Activated T-cell treated with anti-CD3 and anti-CD28 coated beads, Interleukin-2, amount 50 U/mL, for 24 hours (primary cell): Measurements from ENCODE around the gene GABARAP.
A peak's percentile ranks its signal among the peaks of the same experiment; 100 is the strongest.
"Not testable (repeated sequence)": the region's sequence is repeated elsewhere in the genome, so short reads cannot be mapped to it uniquely, and the experiment has no call there.

Experiments
- DNase-seq: peaks from one replicate; pipeline ENCODE4 v3.0.0-alpha.2; 2020
- H3K27ac Mint-ChIP-seq: 2 replicates; pipeline ENCODE4 v1.8.0; 2020; ENCODE audit warnings: mild to moderate bottlenecking, mixed read lengths
- H3K27me3 Mint-ChIP-seq: 2 replicates; pipeline ENCODE4 v1.8.0; 2020; ENCODE audit warnings: mixed read lengths
- H3K36me3 Mint-ChIP-seq: 2 replicates; pipeline ENCODE4 v1.8.0; 2020; ENCODE audit warnings: low read depth, mixed read lengths
- H3K4me1 Mint-ChIP-seq: 2 replicates; pipeline ENCODE4 v1.8.0; 2020; ENCODE audit warnings: low read depth, mixed read lengths
- H3K4me3 Mint-ChIP-seq: 2 replicates; pipeline ENCODE4 v1.8.0; 2020; ENCODE audit warnings: mild to moderate bottlenecking, moderate library complexity, mixed read lengths
- H3K9me3 Mint-ChIP-seq: 2 replicates; pipeline ENCODE4 v1.8.0; 2020; ENCODE audit warnings: mixed read lengths

Gene GABARAP

DNA sequence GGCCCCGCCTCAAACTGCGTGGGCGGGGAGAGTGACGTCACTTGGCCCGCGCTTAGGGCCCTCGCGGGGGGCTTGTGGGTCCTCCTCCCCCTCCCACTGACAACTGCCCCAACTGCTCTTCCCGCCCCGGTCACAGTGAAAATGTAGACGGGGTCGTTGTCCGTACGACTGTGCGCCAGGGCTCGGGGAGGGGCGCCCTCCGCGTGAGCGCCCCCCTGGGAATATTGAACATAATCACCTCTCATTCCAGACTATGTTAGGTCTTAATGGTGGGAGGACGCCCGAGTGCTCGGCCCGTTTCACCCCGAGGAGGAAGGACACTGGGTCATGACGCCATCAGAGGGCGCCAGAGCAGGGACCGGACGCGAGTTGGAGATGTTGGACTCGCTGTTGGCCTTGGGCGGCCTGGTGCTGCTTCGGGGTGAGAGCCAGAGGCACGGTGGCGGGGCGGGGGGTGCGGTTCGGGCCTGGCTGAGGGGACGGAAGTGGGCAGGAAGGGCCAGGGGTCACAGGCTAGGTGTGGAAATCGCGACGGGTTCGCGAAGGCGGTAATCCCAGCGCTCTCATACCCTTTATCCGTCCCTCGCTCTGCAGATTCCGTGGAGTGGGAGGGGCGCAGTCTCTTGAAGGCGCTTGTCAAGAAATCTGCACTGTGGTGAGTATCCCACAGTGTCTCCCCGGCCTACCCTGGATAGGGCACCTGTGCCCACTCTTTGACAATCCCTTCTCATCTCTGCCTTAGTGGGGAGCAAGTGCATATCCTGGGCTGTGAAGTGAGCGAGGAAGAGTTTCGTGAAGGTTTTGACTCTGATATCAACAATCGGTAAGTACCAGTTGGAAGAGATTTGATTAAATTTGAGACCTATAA is 10.2 kb upstream of the GABARAP start, which contains the start of gene ELP5:
Gene ELP5 (plus strand): TSS at position 40 of the 868 bp plus-strand sequence. CDS start 336 bp downstream, at position 376.
- Mint-ChIP-seq H3K9me3 (no peaks in the 10 kb centered on the region), H3K4me1 (peaks cover 42% of the 10 kb centered on the region), H3K27ac (peak within 1 kb of the TSS; percentile 100), H3K27me3 (no peaks in the 10 kb centered on the region), H3K4me3 (peak within 1 kb of the TSS; percentile 89), H3K36me3 (peaks cover 79% of the 10 kb centered on the region)
- DNase-seq = no peak

DNA sequence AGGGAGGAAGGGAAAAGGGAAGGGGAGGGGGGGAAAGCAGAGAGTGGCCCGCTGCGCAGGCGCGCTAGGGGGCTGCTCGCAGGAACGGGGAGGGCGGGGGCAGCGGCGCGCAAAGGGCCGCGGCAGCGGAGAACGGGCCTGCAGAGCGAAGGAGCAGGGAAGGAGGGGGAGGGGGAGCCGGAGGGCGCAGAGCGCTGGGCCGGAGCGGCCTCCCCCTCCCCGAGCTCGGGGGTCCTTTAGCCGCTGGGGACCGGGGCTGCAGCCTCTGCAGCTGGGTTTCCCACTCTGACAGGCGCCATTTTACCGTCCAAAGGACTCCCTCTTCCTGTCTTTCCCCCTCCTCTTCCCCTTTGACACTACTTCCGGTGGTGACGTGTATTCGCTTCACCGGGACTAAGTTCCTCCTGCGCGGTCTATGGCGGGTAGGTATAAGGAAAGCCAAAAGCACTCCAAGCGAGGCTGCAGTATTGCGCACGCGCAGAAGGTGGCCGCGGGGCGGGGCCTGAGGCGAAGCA is 9.5 kb upstream of the GABARAP start, which contains the start of gene CTDNEP1:
Gene CTDNEP1 (minus strand): TSS at position 74 of the 515 bp plus-strand sequence. CDS start 438 bp downstream, outside the sequence.
- no peaks in the 10 kb centered on the region for H3K27me3 Mint-ChIP-seq
- peak; percentile 99 for DNase-seq
- H3K36me3 Mint-ChIP-seq = peaks cover 78% of the 10 kb centered on the region
- peak within 1 kb of the TSS; percentile 100 for H3K27ac Mint-ChIP-seq
- H3K4me1 Mint-ChIP-seq = peaks cover 46% of the 10 kb centered on the region
- no peaks in the 10 kb centered on the region for H3K9me3 Mint-ChIP-seq
- H3K4me3 Mint-ChIP-seq = peak within 1 kb of the TSS; percentile 89

DNA sequence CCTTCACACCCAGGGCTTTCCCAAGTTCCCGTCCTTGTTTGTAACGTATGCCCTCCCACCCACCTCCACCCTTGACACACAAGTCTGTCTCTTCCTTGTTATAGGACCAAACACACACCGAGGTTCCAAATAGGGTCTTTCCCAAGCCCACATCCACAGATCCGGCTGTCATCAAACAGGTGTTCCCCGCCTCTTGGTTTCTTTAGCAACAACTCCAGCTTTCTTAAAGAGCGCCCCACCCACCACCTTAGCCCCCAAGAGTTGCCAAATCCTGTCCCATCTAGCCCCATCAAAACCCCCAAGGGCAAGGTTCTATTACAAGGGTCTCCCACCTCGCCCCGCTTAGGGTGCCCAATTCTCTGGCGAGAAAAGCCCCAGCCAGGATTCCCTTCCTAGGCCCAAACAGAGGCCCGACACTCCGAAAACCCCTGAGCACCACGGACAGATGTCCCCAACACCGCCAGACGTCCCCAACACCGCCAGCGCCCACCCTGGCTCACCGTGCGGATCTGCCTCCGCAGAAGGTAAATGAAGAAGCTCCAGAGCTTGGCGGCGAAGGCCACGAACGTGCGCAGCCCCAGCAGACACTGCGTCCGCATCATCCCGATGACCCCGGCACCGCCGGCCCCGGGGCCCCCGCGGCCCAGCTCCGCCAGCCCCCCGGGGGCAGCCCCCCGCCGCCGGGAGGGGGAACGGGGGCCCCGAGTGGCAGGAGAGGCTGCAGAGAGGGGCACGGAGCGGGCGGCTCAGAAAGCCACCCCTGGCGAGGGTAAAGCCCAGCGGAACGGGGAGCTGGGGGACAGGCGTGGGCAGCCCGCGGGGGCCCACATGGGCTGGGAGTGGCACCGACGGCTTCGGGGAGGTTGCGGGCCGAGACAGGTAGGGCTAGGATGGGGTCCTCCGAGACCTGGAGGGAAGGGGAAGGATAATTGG is 8.7 kb upstream of the GABARAP start:
- no peaks in the 10 kb centered on the region for H3K9me3 Mint-ChIP-seq
- H3K4me3 Mint-ChIP-seq = peak overlapping the region; percentile 89
- peaks cover 78% of the 10 kb centered on the region for H3K36me3 Mint-ChIP-seq
- H3K4me1 Mint-ChIP-seq = peaks cover 51% of the 10 kb centered on the region
- no peak for DNase-seq
- H3K27ac Mint-ChIP-seq = peak overlapping the region; percentile 100
- H3K27me3 Mint-ChIP-seq = no peaks in the 10 kb centered on the region

DNA sequence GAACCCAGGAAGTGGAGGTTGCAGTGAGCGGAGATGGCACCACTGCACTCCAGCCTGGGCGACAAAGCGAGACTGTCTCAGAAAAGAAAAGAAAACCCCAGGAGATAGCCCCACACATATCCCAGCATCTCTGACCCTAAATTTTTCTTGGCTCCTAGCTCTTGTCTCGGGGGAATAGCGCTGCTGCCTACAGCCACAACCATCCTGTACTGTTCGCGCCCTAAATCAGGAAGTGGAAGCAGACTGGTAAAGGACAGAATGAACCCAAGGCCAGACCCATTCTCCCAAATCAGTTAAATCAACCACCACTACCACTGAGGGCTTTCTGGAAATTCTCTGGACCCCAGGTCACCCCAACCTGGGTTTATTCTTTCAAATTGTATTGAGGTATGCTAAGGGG is 7.6 kb upstream of the GABARAP start:
- Mint-ChIP-seq H3K9me3 (no peaks in the 10 kb centered on the region), H3K4me1 (peaks cover 50% of the 10 kb centered on the region), H3K36me3 (peaks cover 74% of the 10 kb centered on the region), H3K4me3 (peak overlapping the region; percentile 89), H3K27me3 (no peaks in the 10 kb centered on the region), H3K27ac (peak overlapping the region; percentile 95)
- DNase-seq = no peak

DNA sequence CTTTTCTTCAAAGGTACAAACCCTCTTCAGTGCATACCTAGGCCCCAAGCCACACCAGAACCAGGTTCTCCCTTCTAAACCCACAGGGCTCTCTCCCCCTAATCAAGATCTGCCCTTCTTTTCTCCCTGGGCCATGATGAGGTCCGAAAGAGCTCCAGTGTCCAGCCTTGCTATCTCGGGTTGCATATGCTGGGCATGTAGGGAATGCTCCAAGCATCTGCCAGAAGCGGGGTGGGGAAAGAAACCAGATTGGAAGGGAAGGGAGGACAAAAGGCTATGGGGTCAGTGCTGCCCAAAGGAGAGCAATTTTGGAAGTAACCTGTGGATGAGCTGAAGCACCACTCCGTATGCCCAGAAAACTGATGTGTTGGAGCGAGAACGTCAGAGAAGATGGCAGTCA is 7.0 kb upstream of the GABARAP start:
- Mint-ChIP-seq H3K4me3 (peak overlapping the region; percentile 89), H3K4me1 (peaks cover 45% of the 10 kb centered on the region), H3K27ac (peak overlapping the region; percentile 95), H3K9me3 (no peaks in the 10 kb centered on the region), H3K27me3 (no peaks in the 10 kb centered on the region), H3K36me3 (peaks cover 74% of the 10 kb centered on the region)
- DNase-seq = no peak

DNA sequence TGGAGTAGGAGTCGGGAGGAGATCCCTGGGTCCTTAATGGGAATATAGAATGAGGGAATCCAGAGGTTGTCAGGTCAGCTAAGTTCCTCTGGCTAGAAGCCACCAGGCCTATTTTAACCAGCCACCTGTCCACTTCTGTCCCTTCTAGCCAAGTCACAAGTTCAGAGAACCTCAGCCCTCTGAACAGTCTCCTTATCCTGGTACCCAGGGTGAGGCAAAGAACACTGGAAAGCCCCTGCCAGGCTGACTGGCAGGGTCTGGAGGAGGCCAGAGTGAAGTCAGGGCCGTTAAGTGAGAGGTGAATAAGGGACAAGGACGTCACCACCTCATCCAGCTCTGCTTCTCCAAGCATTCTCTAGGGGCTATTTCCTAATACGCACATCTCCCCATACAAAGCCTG is 6.5 kb upstream of the GABARAP start:
- Mint-ChIP-seq H3K36me3 (peaks cover 74% of the 10 kb centered on the region), H3K4me3 (peak overlapping the region; percentile 89), H3K27me3 (no peaks in the 10 kb centered on the region), H3K27ac (peak overlapping the region; percentile 95), H3K4me1 (peaks cover 41% of the 10 kb centered on the region), H3K9me3 (no peaks in the 10 kb centered on the region)
- no peak for DNase-seq

DNA sequence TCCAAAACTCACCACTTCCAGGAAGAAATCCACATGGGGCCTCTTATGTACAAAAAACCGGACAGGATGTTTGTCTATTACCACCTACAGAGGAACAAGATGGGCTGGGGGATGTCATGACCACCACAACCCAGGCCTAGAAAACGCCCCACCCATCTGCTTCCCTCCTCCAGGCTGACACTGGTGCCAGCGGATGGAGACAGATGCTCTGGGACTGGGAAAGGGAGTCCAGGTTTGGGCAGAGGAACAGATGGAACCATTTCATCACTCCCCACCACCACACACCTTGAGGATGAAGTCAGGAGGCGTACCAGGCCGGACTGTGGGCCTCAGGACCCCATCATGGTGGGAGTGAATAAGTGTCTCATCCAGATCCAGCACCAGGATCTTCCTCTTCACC is 4.5 kb upstream of the GABARAP start:
- no peaks in the 10 kb centered on the region for H3K27me3 Mint-ChIP-seq
- H3K36me3 Mint-ChIP-seq = peaks cover 73% of the 10 kb centered on the region
- no peak overlapping the region for H3K4me3 Mint-ChIP-seq
- H3K4me1 Mint-ChIP-seq = peaks cover 44% of the 10 kb centered on the region
- H3K9me3 Mint-ChIP-seq = no peaks in the 10 kb centered on the region
- no peak for DNase-seq
- H3K27ac Mint-ChIP-seq = peak overlapping the region; percentile 72

DNA sequence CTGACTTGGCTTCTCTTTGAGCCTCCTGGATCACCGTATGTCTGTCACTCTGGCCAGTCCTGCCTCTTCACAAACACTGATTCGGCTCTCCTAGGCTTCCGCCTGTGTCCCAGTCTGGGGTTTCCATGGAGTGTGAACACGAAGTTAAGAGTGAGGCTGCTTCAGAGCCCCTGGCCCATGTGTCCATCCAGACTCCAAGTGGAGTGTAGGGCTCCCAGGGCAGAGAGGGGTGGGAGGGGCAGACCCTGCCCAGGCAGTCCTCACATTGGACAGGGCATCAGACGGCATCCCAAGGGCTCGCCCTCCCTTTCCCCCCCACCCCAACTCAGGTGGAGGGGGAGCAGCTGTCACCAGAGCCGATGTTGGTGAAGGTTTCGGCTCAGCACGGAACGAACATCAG is 1.6 kb upstream of the GABARAP start:
- peaks cover 77% of the 10 kb centered on the region for H3K36me3 Mint-ChIP-seq
- not testable (repeated sequence) for H3K4me3 Mint-ChIP-seq, DNase-seq, H3K27me3 Mint-ChIP-seq, H3K9me3 Mint-ChIP-seq
- peak overlapping the region; percentile 67 for H3K27ac Mint-ChIP-seq
- H3K4me1 Mint-ChIP-seq = peaks cover 51% of the 10 kb centered on the region

DNA sequence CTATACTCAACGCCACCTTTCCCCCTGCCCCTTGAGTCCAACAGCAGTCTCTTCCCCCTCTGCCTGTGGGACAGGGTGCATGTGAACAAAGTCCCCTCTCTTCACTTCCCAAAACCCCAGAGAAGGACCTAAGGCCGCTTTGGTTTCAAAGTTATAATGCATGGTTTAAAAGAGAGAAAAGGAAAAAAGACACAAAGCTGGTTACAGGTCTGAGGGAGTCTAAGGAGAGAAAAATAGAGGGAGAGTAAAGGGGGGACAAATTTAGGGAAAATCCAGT is 1.1 kb upstream of the GABARAP start:
- Mint-ChIP-seq H3K27ac (peak overlapping the region; percentile 99), H3K4me3 (peak overlapping the region; percentile 98), H3K36me3 (peaks cover 76% of the 10 kb centered on the region), H3K9me3 (no peaks in the 10 kb centered on the region), H3K27me3 (no peaks in the 10 kb centered on the region), H3K4me1 (peaks cover 46% of the 10 kb centered on the region)
- DNase-seq = no peak

DNA sequence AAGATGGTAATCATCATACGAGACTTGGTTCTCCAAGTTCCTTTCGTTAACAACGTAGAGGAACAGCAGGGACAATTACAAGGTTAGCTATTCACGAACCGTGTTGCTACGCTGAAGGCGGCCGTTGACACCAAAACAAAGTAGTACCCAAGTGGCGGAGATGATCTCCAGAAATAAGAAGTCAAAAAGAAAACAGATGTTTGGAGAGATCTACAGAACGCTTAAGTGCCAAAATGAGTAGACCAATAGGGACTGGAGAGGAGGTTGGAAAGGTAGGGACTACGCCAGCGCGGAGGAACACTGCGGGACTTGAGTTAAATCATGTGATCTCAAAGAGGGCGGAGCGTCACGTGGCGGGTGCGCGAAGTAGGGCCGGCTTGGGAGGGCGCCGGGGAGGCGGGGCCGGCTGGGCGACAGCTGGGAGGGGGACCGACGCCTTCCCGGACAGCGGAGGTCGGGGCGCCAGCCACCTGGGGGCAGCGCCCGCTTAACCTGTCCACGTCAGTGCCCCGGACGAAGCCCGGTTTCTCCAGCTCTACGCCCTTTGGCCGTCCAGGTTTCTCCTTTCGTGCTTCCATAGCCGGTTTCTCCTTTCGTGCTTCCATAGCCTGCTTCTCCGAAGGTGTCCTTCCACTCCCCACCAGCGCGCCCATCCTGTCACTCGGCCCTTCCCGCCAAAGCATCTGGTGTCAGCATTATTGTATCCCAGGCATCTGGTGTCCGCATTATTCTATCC is 636 bp upstream of the GABARAP start:
- H3K36me3 Mint-ChIP-seq = peaks cover 76% of the 10 kb centered on the region
- H3K9me3 Mint-ChIP-seq = no peaks in the 10 kb centered on the region
- peak overlapping the region; percentile 99 for H3K27ac Mint-ChIP-seq
- peak; percentile 92 for DNase-seq
- H3K4me1 Mint-ChIP-seq = peaks cover 46% of the 10 kb centered on the region
- peak overlapping the region; percentile 98 for H3K4me3 Mint-ChIP-seq
- H3K27me3 Mint-ChIP-seq = no peaks in the 10 kb centered on the region

DNA sequence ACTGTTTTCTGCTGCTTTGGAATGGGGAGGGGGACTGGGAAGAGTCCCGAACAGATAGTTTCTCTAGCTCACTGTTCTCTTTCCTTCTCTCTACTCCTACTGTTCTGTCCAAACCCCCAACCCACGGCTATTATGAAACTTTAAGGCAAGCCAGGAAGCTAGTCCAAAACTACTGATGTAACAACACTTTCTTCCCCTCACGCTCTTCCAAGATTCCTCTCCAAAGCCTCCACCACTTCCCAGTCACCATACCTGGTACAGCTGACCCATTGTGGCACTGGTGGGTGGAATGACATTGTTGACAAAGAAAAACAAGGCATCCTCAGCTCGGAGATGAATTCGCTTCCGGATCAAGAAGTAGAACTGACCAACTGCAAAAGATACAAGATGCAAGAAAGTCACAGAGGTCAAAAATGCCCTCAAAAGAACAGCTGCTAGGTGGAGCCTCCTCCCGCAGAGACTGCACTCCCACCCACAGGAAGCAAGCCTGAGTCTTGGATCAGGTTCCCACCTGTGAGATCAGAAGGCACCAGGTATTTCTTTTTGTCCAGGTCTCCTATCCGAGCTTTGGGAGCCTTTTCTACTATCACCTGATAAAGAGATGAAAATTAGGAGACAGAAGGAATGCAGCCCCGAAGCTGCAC is 1.0 kb downstream of the GABARAP start:
- peak overlapping the region; percentile 98 for H3K4me3 Mint-ChIP-seq
- DNase-seq = no peak
- H3K27me3 Mint-ChIP-seq = no peaks in the 10 kb centered on the region
- peak overlapping the region; percentile 99 for H3K27ac Mint-ChIP-seq
- peaks cover 49% of the 10 kb centered on the region for H3K4me1 Mint-ChIP-seq
- peaks cover 78% of the 10 kb centered on the region for H3K36me3 Mint-ChIP-seq
- H3K9me3 Mint-ChIP-seq = no peaks in the 10 kb centered on the region

DNA sequence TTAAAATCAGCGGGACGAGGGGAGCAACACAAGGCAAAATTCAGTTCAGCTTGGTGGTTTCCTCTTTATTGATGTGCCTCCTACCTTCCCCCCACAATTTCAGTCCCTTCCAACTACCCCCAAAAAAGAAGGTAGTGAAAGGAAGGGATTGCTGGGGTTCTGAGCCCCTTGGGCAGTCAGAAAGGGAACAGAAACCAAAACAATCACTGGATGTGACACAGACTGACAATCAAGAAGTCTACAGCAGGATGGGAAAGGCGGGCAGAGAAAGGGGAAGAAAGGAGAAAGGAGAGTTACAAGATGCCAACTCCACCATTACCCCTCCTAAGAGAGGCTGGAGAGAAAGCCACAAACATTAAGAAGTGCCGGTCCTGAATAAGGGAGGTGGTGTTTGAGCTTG is 1.9 kb downstream of the GABARAP start:
- Mint-ChIP-seq H3K9me3 (no peaks in the 10 kb centered on the region), H3K4me3 (peak overlapping the region; percentile 98), H3K27me3 (no peaks in the 10 kb centered on the region), H3K36me3 (peaks cover 78% of the 10 kb centered on the region), H3K27ac (peak overlapping the region; percentile 99), H3K4me1 (peaks cover 58% of the 10 kb centered on the region)
- DNase-seq = no peak

DNA sequence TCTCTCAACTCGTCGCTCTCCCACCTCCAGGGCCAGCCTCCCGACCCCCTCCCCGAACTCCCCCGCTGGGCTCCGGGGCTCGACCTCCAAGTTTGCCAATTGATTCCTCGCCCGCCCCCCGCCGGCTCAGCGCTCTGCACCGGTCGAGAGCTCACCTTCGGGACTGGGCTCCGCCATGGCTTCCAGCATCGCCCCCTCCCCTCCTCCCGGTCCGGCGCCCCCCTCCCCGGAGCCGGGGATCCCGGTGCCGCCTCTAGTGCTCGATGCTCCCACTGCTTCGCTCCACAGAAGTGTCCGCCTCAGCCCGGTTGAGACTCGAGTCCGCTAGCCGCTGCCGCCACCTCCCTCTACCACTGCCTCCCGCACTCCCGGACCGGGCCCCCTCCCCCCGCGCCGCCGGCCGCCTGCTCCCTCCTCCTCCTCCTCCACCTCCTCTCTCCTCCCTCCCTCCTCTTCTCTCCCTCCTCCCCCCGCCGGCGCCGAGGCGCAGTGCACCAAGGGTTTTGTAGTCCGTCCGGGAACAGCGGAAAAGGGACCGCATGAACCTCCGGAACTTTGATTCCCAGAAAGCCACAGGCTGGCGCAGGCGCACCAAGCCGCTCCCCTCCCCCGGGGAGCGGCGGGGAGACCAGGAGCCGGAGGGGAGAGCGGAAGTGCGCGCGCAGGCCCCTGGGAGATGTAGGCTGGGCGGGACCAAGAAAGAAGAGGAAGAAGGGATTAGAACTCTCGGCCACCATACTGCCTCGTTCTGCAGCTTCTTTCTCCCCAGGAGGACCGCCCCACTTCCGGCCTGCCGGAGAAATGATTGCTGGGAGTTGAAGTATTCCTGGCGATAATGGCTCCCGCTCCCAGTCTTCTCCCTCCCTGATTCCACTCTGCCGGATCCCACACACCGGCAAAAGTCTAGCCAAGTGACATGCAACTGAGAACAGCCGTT is 2.9 kb downstream of the GABARAP start, which contains the start of gene PHF23:
Gene PHF23 (minus strand): TSS at position 367 of the 937 bp plus-strand sequence. CDS start 178 bp downstream, at position 189.
- Mint-ChIP-seq H3K4me1 (peaks cover 68% of the 10 kb centered on the region), H3K36me3 (peaks cover 81% of the 10 kb centered on the region), H3K27me3 (no peaks in the 10 kb centered on the region), H3K9me3 (no peaks in the 10 kb centered on the region), H3K4me3 (peak within 1 kb of the TSS; percentile 98), H3K27ac (peak within 1 kb of the TSS; percentile 99)
- DNase-seq = peak; percentile 97
